ENCODE measurements around the gene FAM83F.

FAM83F gene

GRCh38 chr22:40036126-40036525 lies 41.4 kb downstream of the FAM83F start:
- DNase-seq (ENCODE audit: low spot score), result no peak

GRCh38 chr22:40036591-40037225 lies 42.0 kb downstream of the FAM83F start:
- DNase-seq (ENCODE audit: low spot score), result peak; percentile 85

GRCh38 chr22:40037320-40037719 lies 42.6 kb downstream of the FAM83F start:
- no peak for DNase-seq (ENCODE audit: low spot score)

GRCh38 chr22:40039482-40040115 lies 44.8 kb downstream of the FAM83F start:
- DNase-seq (ENCODE audit: low spot score), result no peak

DNA sequence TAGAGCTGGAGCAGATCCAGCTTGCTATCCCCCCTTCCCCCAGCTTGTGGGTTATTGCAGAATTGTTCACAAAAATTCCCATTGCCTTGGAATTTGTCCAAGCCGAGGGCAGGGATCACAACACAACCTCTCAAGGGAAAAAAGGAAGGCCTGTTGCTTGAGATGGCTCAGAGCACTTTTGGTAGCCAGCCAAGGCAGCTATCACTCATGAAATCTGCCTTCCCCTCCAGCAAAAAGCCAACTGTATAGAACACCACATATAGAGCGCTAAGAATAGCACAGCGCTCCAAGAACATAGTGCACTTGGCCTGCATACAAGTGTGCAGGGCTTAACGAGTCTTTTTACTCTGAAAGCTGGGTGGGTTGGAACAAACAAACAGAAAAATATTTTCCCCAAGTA lies 46.2 kb downstream of the FAM83F start:
- no peak for DNase-seq (ENCODE audit: low spot score)

DNA sequence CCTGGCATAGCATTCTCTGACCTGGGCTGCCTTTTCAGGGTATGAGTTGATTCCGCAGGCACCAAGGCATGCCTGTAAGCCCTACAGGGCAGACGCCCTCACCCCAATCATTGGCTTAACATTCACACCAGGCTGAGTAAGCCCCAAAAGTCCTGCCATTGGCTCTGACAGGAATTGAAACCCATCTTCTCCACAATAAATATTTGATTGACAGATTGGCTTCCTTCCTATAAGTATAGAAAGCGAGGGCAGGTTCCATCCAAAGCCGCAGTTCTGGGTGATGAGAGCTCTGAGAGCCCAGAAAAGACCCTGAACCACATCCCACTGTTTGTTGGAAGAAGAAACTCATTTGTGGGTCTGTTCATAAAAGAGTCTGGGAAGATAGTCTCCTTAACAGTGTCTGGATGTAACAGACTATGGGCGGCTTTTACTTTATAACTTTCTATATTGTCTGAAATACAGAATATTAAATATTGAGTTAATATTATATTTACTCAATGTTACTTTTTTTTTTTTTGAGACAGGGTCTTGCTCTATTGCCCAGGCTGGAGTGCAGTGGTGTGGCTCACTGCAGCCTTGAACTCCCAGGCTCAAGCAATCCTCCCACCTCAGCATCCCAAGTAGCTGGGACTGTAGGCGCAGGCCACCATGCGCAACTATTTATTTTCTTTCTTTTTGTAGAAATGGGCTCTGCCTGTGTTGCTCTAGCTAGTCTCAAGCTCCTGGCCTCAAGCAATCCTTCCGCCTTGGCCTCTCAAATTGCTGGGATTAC lies 46.8 kb downstream of the FAM83F start:
- DNase-seq (ENCODE audit: low spot score), result no peak

DNA sequence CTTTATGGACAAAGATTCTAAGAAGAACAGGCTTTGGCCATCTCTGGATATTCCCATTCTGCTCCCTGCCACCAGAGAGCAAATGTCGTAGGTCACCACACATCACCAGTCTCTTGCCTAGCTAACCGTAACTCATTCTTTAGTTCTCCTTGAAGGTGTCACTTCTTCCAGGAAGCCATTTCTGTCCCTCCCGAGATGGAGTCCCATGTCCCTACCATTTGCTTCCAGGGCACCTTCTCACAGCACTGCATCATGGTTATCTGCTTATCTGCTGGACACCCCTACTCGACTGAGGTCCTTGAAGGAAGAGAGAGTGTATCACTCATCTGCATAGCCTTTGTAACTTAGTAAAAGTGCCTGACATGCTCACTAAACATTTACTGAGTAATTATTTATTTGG lies 47.6 kb downstream of the FAM83F start:
- no peak for DNase-seq (ENCODE audit: low spot score)

DNA sequence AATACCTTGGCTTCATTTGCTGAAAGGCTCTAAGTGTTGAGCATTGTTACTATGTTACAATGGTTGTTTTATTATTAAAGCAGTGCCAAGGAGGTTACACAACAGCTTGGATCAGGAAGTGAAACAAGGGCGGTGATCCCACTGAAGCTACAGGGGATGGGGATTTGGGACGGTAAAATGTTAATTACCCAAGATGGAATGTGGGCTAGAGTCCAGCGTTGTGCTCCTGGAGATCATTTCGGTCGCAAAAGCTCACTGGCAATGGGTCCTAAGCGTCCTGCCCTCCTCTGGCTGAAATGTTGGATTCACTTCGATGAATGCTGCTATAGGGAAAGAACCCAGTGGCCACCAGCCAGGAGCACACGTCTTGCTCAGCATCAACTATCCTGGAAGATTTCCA lies 48.3 kb downstream of the FAM83F start:
- no peak for DNase-seq (ENCODE audit: low spot score)

GRCh38 chr22:40043793-40044101 lies 49.0 kb downstream of the FAM83F start:
- DNase-seq (ENCODE audit: low spot score), result no peak

GRCh38 chr22:40044102-40044869 lies 49.5 kb downstream of the FAM83F start:
- peak; percentile 97 for DNase-seq (ENCODE audit: low spot score)

DNA sequence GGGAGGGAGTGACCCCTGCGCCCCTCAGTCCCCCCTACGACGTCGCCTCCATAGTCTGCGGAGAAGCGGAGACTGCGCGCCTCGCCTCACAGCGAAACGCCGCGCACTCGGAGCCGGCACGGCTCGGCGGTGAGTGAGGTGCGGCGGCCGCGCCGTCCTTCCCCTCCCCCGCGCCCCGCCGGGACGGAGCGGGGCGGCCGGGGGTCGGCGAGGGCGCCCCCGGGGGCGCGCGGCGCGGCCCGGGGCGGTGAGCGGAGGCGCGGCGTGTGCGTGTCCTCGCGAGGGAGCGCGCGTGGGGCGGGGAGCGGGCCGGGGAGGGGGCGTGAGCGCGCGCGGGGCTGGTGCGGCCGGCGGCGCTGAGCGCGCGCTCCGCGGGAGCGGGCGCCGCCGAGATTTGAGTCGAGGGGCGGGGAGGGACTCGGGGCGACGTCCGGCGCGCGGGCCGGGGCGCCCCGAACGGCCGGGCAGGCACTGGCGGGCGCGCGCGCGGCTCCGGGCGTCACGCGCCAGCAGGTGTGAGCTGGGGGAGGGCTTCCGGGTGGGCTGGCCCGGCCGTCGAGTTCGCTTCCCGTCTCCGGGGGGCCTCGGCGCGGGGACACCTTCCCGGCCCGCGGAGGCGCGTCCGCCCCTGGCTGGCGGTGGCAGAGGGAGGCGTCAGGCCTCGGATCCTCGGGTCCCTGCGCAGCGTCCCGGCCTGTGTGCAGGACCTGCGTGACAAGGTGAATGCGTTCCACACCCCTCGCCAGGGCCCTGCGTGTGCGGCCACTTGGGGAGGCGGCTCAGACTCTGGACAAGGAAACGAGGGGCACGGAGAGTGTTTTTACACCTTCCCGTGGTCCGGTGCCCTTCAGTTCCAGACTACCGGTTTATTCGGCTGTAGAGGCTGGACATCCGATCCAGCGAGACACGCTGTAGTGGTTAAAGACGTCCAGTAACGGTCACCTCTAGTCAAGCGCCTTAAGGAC lies 50.4 kb downstream of the FAM83F start:
- peak; percentile 81 for DNase-seq (ENCODE audit: low spot score)

GRCh38 chr22:40046126-40046525 lies 51.4 kb downstream of the FAM83F start:
- DNase-seq (ENCODE audit: low spot score), result no peak

DNA sequence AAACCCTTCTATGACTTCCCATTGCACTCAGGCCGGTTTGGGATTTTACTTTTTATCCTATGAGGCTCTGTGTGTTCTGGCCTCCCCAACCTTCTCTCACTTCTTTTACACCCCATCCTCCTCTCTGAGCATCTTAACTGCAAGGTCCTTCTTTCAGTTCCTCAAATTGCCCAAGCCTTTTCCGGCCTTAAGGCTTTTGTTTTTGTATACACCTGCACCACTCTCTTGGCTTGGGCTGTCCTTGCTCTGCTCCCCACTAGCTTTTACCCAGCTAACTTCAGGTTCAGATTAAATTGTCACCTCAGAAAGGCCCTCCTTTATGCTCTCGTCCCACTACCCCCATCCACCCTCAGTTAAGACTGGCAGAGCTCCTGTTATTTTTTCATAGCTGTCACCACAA lies 55.5 kb downstream of the FAM83F start:
- no peak for DNase-seq (ENCODE audit: low spot score)

GRCh38 chr22:40051322-40051721 lies 56.6 kb downstream of the FAM83F start:
- no peak for DNase-seq (ENCODE audit: low spot score)

GRCh38 chr22:40053460-40053859 lies 58.7 kb downstream of the FAM83F start:
- DNase-seq (ENCODE audit: low spot score), result no peak

DNA sequence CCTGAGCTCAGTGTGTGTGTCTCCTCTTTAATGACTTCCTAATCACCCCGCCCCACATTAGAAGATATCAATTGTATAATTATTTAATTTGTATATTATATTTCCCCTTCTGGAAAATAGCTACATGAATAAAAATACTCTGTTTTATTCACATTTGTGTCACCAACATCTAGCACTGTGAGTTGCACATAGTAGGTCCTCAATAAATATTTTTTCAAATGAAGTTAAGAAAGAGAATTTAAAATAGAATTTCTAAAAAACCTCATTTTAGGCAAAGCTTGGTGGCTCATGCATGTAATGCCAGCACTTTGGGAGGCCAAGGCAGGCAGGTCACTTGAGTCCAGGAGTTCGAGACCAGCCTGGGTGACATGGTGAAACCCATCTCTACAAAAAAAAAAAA lies 59.7 kb downstream of the FAM83F start:
- no peak for DNase-seq (ENCODE audit: low spot score)

DNA sequence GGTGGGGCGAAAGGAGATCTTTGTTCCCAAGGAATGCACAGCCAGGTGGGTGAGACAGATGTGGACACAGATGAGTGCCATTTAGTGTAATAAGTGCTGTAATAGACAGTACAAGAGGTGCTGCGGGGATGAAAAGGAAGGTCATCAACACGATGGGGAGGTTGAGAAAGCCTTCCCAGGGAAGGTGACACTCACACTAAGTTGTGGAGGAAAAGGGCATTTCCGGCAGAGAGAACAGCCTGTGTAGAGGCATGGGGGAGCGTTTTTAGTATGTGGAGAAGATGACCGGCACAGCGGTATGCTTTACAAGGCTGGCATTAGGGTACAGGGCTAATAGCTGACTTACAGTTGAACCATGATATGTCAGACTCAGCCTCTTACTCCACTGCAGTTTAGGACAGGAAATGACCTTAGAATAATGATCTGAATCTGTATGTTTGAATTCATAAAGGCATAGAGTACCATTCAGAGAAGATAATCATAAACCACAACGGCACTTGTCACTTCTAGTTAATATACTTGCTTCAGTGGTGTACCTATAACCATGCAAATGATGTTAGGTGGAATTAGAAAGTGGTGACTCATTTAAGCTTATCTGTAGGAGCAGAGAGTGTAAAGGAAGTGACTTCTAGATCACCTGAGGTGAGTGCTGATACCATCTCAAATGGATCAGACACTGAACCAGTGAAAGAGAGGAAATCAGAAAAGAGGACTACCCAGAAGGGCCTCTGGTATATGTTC lies 60.6 kb downstream of the FAM83F start:
- no peak for DNase-seq (ENCODE audit: low spot score)

GRCh38 chr22:40056154-40056553 lies 61.4 kb downstream of the FAM83F start:
- no peak for DNase-seq (ENCODE audit: low spot score)

DNA sequence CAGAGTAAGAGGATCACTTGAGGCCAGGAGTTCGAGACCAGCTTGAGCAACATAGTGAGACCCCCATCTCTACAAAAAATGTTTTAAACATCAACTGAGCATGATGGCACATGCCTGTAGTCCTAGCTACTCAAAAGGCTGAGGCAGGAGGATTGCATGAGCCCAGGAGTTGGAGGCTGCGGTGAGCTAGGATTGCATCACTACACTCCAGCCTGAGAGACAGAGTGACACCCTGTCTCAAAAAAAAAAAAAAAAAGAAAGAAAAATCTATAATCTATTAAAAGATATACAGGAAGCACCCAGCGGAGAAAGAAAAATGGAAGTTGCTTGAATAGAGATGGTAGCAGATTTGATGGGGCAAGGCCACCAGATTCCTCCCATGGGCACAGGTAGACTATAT lies 61.8 kb downstream of the FAM83F start:
- DNase-seq (ENCODE audit: low spot score), result no peak

DNA sequence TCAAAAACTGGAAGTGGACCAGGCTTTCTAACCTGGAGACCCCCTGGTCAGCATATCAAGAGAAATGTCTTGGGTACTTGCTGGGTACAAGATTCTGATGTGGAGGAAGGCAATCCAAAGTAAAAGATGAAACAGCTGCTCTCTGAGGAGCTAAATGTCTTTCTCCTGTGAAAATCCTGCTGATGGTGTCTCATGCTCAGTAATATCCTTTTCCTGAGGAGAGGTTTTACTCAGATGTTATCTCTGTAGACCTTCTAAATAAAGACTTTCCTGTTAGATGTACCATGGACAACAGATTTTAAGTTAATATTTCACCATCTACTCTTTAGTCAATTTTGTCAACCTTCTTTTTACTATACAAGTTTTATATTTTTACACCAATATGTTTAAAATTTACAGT lies 62.9 kb downstream of the FAM83F start:
- no peak for DNase-seq (ENCODE audit: low spot score)

GRCh38 chr22:40058265-40058664 lies 63.5 kb downstream of the FAM83F start:
- no peak for DNase-seq (ENCODE audit: low spot score)
